ENCODE data around the gene ALDH18A1.

The ALDH18A1 gene

DNA sequence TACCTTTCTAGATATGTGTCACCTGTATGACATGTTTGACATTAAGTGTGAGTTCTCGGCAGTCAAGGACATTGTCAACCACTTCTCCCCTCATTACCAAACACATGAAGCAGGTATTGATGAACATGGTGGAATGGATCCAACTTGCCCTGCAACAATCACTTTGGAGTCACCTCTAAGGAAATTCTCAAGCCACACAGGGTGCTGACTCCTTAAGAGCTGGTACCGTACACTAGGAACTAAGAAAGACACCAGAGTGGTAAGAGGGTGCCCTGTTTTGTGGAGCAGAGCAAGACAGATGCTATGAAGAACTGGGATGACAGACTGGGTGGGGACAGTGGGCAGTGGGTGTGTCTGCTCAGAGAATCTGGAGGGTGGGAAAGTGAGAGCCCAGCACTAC lies 77.9 kb downstream of the ALDH18A1 start:
- no peak for DNase-seq (ENCODE audit: low read depth, low spot score)
- TF ChIP-seq CTCF (IDR thresholded peaks at IDR 0.05; ENCODE audit: low read depth, low read length), result no peak
- in situ Hi-C loops (cut with HindIII; ENCODE audit: low sequenced_read_pairs), result no loop called here

GRCh38 chr10:95574649-95575365 lies 81.7 kb downstream of the ALDH18A1 start:
- DNase-seq (ENCODE audit: low read depth, low spot score), result no peak
- no peak overlapping the region for H3K4me3 ChIP-seq (ENCODE audit: low read depth, low read length)
- in situ Hi-C loops (cut with HindIII; ENCODE audit: low sequenced_read_pairs), result no loop called here
- TF ChIP-seq CTCF (IDR thresholded peaks at IDR 0.05; ENCODE audit: low read depth, low read length), result no peak

More for the DNA sequence above, 77.9 kb downstream of the ALDH18A1 start:
- H3K4me3 ChIP-seq (ENCODE audit: low read depth, low read length), result no peak overlapping the region

GRCh38 chr10:95573964-95574604 lies 82.4 kb downstream of the ALDH18A1 start:
- in situ Hi-C loops (cut with HindIII; ENCODE audit: low sequenced_read_pairs), result no loop called here
- no peak for DNase-seq (ENCODE audit: low read depth, low spot score)
- TF ChIP-seq CTCF (IDR thresholded peaks at IDR 0.05; ENCODE audit: low read depth, low read length), result no peak
- H3K4me3 ChIP-seq (ENCODE audit: low read depth, low read length), result no peak overlapping the region

GRCh38 chr10:95573527-95573926 lies 83.0 kb downstream of the ALDH18A1 start:
- in situ Hi-C loops (cut with HindIII; ENCODE audit: low sequenced_read_pairs), result no loop called here
- no peak overlapping the region for H3K4me3 ChIP-seq (ENCODE audit: low read depth, low read length)
- TF ChIP-seq CTCF (IDR thresholded peaks at IDR 0.05; ENCODE audit: low read depth, low read length), result no peak
- DNase-seq (ENCODE audit: low read depth, low spot score), result no peak

DNA sequence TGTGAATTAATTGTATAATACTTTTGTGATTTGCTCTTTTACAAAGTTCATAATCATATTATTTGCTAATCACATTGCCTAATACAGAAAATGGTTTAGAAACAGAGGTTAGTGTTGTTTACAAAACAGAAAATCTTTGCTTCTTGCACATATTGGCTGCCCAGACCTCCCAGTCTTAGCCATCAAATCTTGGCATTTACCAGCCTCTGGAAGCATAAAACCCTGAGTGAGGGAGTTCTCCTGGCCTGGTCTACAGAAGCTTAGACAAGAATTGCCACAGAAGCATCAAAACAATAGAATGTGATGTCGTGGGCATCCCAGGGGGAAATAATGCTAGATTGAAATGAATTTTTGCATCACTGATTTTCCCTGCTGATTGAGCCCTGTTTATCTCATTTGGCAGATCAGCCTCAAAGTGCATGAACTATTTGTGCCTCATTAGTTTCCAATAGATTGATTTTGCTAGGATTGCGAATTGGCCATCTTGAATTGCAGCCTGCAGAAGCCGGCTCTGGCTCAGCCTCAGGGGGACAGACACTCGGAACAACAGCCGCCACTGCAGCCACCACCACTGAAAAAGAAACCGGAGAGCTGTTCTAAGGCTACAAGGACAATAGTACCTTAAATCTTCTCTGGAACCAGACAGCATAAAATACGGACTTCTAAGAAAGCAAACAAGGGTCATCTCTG lies 84.2 kb downstream of the ALDH18A1 start:
- DNase-seq (ENCODE audit: low read depth, low spot score), result no peak
- H3K4me3 ChIP-seq (ENCODE audit: low read depth, low read length), result no peak overlapping the region
- in situ Hi-C loops (cut with HindIII; ENCODE audit: low sequenced_read_pairs), result no loop called here
- no peak for TF ChIP-seq CTCF (IDR thresholded peaks at IDR 0.05; ENCODE audit: low read depth, low read length)

GRCh38 chr10:95571390-95571789 lies 85.1 kb downstream of the ALDH18A1 start:
- no peak overlapping the region for H3K4me3 ChIP-seq (ENCODE audit: low read depth, low read length)
- no peak for DNase-seq (ENCODE audit: low read depth, low spot score)
- no peak for TF ChIP-seq CTCF (IDR thresholded peaks at IDR 0.05; ENCODE audit: low read depth, low read length)
- in situ Hi-C loops (cut with HindIII; ENCODE audit: low sequenced_read_pairs), result no loop called here

All from astrocyte of the spinal cord (primary cell).